K562 (cell line): ENCODE results near the gene TRIM34. TPM values are rescaled to one million over a fixed set of nuclear protein-coding genes. Genes with fewer than 3 reads are reported as not detected.

Experiments
- ARHGAP35 ChIP-seq: fragments of 450-650 bp; IDR thresholded peaks from 2 replicates; pipeline ENCODE4 v1.6.1; 2018; ENCODE audit not compliant: partially characterized antibody
- CLOCK ChIP-seq: fragments of 250-450 bp; sonication (Bioruptor Pico); IDR thresholded peaks from 2 replicates; pipeline ENCODE4 v1.4.0; 2020; ENCODE audit warnings: mild to moderate bottlenecking, moderate library complexity, borderline replicate concordance
- KLF16 ChIP-seq: IDR thresholded peaks from 2 replicates; pipeline ENCODE4 v1.6.1; 2016; ENCODE audit warnings: antibody characterized with exemption
- NFIC ChIP-seq: fragments of 450-650 bp; IDR thresholded peaks from 2 replicates; pipeline ENCODE4 v1.6.1; 2017; ENCODE audit warnings: mild to moderate bottlenecking, inconsistent platforms
- OTX1 ChIP-seq: fragments of 450-650 bp; formaldehyde crosslinking; IDR thresholded peaks from 2 replicates; pipeline ENCODE4 v1.4.0; 2022; ENCODE audit warnings: mild to moderate bottlenecking
- SAP30 ChIP-seq: fragments of 200-600 bp; sonication (generic); IDR thresholded peaks from 2 replicates; pipeline ENCODE4 v1.6.1; 2012; ENCODE audit warnings: borderline replicate concordance, low read depth, mild to moderate bottlenecking, moderate library complexity, low read length, control low read depth, inconsistent platforms; ENCODE audit not compliant: insufficient read depth, poor library complexity, severe bottlenecking
- SIN3B ChIP-seq: fragments of 450-650 bp; IDR thresholded peaks from 2 replicates; pipeline ENCODE4 v1.6.1; 2017; ENCODE audit warnings: low read depth, mild to moderate bottlenecking, moderate library complexity
- SMAD4 ChIP-seq: fragments of 250-450 bp; sonication (Bioruptor Pico); conservative IDR thresholded peaks from 2 replicates; pipeline ENCODE4 v1.8.0; 2021; ENCODE audit warnings: inconsistent platforms, mild to moderate bottlenecking, moderate library complexity
- SNIP1 ChIP-seq: fragments of 450-650 bp; IDR thresholded peaks from 2 replicates; pipeline ENCODE4 v1.7.1; 2017; ENCODE audit warnings: low read depth, mild to moderate bottlenecking
- SP2 ChIP-seq: IDR thresholded peaks from 2 replicates; pipeline ENCODE4 v1.6.1; 2011; ENCODE audit warnings: mild to moderate bottlenecking, low read depth, low read length, moderate library complexity; ENCODE audit not compliant: poor library complexity, severe bottlenecking; ENCODE audit errors: extremely low read depth
- ZBTB49 ChIP-seq: sonication (generic); formaldehyde crosslinking; IDR thresholded peaks from 2 replicates; pipeline ENCODE4 v1.8.0; 2022; ENCODE audit warnings: missing genetic modification reagents, mild to moderate bottlenecking, borderline replicate concordance
- ZBTB9 ChIP-seq: fragments of 450-650 bp; formaldehyde crosslinking; IDR thresholded peaks from 2 replicates; pipeline ENCODE4 v1.4.0; 2020; ENCODE audit warnings: mild to moderate bottlenecking, moderate library complexity
- ZFPM2 ChIP-seq: fragments of 250-450 bp; sonication (Bioruptor Pico); IDR thresholded peaks from 2 replicates; pipeline ENCODE4 v1.5.1; 2022; ENCODE audit warnings: mild to moderate bottlenecking
- ZNF717 ChIP-seq: fragments of 250-450 bp; sonication (Bioruptor Pico); IDR thresholded peaks from 2 replicates; pipeline ENCODE4 v1.5.0; 2021
- polyA plus RNA-seq, 8 experiments: library from polyadenylated mRNA; depleted of rRNA in 4 of 8; stranded (reverse) in 5 of 8; unstranded in 3 of 8; fragments of >200 nt; fragmentation: Nextera tagmentation in 2 of 8; fragmentation: Illumina TruSeq in 1 of 8; extraction: Ambion mirVana in 2 of 8; extraction: Trizol in 1 of 8; gene quantifications; 2 replicates each; pipeline versions ENCODE4 v1.2.1 to v1.2.3, GENCODE V29; 2011 to 2014; ENCODE audit warnings: inconsistent platforms in 1 of 8, missing spikeins in 1 of 8
- total RNA-seq, 7 experiments: library from RNA; depleted of rRNA in 6 of 7; stranded (reverse); fragments of >200 nt in 6 of 7; fragmentation: Illumina TruSeq in 2 of 7; extraction: Trizol in 2 of 7; gene quantifications; 2 replicates each; pipeline versions ENCODE4 v1.2.1 to v1.2.3, GENCODE V29; 2011 to 2021; ENCODE audit warnings: low replicate concordance in 1 of 7
- TF ChIP-seq, protein P1 (sequence below): sonication (generic); IDR thresholded peaks from 2 replicates; pipeline ENCODE4 v1.6.1; 2016
- TF ChIP-seq, protein P2 (sequence below): fragments of 450-650 bp; IDR thresholded peaks from 2 replicates; pipeline ENCODE4 v1.7.0; 2016; ENCODE audit warnings: borderline replicate concordance

TRIM34 gene
- total and polyA plus RNA-seq, 9 of the 15 experiments (the other 6 are each of a cell fraction or from before 2014, with no cell fraction given): 0.31 to 2.9 (median 1.3) TPM

- TF ChIP-seq, protein P1, sequence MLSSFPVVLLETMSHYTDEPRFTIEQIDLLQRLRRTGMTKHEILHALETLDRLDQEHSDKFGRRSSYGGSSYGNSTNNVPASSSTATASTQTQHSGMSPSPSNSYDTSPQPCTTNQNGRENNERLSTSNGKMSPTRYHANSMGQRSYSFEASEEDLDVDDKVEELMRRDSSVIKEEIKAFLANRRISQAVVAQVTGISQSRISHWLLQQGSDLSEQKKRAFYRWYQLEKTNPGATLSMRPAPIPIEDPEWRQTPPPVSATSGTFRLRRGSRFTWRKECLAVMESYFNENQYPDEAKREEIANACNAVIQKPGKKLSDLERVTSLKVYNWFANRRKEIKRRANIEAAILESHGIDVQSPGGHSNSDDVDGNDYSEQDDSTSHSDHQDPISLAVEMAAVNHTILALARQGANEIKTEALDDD: 0 out of 2 replicates have a peak, but pooled peaks have one; percentile 55
- no peak; the same call in 1 of the 2 replicates for TF ChIP-seq KLF16
- peak; percentile 27; the same call in 1 of the 2 replicates for TF ChIP-seq NFIC
- TF ChIP-seq ZBTB9 (CRISPR knock-in tag): 0 out of 2 replicates have a peak, but pooled peaks have one; percentile 23
- TF ChIP-seq SMAD4 (CRISPR knock-in tag): peak; percentile 67; the same call in 1 of the 2 replicates
- no peak for TF ChIP-seq ZNF717 (CRISPR knock-in tag)
- TF ChIP-seq SAP30: no peak
- no peak for TF ChIP-seq ZFPM2 (CRISPR knock-in tag)
- no peak for TF ChIP-seq CLOCK
- TF ChIP-seq SNIP1: no peak
- TF ChIP-seq ARHGAP35: no peak
- TF ChIP-seq ZBTB49 (CRISPR knock-in tag): no peak
- no peak for TF ChIP-seq SP2
- TF ChIP-seq, protein P2, sequence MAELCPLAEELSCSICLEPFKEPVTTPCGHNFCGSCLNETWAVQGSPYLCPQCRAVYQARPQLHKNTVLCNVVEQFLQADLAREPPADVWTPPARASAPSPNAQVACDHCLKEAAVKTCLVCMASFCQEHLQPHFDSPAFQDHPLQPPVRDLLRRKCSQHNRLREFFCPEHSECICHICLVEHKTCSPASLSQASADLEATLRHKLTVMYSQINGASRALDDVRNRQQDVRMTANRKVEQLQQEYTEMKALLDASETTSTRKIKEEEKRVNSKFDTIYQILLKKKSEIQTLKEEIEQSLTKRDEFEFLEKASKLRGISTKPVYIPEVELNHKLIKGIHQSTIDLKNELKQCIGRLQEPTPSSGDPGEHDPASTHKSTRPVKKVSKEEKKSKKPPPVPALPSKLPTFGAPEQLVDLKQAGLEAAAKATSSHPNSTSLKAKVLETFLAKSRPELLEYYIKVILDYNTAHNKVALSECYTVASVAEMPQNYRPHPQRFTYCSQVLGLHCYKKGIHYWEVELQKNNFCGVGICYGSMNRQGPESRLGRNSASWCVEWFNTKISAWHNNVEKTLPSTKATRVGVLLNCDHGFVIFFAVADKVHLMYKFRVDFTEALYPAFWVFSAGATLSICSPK: no peak
- 0 out of 2 replicates have a peak, but pooled peaks have one; percentile 20 for TF ChIP-seq SIN3B
- TF ChIP-seq OTX1 (CRISPR knock-in tag): 0 out of 2 replicates have a peak, but pooled peaks have one; percentile 25
Observed at GRCh38 chr11:5684646-5685362, 60.0 kb downstream of the TRIM34 start, which contains the start of gene TRIM5 (continued).
